Measurements from ENCODE around the gene CHURC1. TPM values are rescaled to one million over a fixed set of nuclear protein-coding genes. Genes with fewer than 3 reads are reported as not detected.

CHURC1 gene
- total RNA-seq, 4 donors from 2014 or later = 67.0 to 138 (median 107) TPM

DNA sequence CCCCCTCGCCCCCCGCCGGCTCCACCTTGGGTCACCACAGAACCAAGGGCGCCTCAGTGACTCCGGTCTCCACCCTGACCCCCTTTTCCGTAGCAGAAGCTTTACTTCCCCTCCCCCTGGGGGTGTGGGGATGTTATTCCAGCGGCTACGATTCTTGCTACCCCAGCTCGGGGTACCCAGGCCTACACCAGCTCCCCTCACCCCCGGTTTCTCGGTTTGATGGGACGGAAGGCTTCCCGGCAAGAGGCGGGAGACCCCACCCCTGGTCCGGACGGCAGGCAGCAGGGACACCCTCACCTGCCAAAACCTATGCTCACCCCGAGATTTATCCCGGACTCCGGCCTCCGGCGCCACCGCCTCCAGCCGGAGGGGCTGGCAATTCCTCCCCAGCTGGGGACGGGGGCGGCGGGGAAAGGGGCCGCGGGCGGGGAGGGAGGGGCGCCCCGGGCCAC lies 57.3 kb downstream of the CHURC1 start:
- no peaks in the 10 kb centered on the region for H3K36me3 ChIP-seq
- peaks cover 0 to 11% (median 0%) of the 10 kb centered on the region in 4 donors for H3K27me3 ChIP-seq
- H3K4me3 ChIP-seq = peak overlapping the region; percentile 61 to 80 (median 72)
- intact Hi-C loops (cut with DNase I) = no loop called here
- peak overlapping the region in 1 of 4 donors; percentile 52 for H3K27ac ChIP-seq (replicated peaks in 1 of 4)
- no peak for TF ChIP-seq POLR2A (IDR thresholded peaks at IDR 0.05; ENCODE audit: low read depth)
- no peak for TF ChIP-seq POLR2AphosphoS5 (IDR thresholded peaks at IDR 0.05)
- TF ChIP-seq, protein P1, sequence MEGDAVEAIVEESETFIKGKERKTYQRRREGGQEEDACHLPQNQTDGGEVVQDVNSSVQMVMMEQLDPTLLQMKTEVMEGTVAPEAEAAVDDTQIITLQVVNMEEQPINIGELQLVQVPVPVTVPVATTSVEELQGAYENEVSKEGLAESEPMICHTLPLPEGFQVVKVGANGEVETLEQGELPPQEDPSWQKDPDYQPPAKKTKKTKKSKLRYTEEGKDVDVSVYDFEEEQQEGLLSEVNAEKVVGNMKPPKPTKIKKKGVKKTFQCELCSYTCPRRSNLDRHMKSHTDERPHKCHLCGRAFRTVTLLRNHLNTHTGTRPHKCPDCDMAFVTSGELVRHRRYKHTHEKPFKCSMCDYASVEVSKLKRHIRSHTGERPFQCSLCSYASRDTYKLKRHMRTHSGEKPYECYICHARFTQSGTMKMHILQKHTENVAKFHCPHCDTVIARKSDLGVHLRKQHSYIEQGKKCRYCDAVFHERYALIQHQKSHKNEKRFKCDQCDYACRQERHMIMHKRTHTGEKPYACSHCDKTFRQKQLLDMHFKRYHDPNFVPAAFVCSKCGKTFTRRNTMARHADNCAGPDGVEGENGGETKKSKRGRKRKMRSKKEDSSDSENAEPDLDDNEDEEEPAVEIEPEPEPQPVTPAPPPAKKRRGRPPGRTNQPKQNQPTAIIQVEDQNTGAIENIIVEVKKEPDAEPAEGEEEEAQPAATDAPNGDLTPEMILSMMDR (IDR thresholded peaks at IDR 0.05) = no peak
- no peak for TF ChIP-seq EP300 (IDR thresholded peaks at IDR 0.05)
- WGBS = 25% methylated on average over 6 of the region's 31 CpGs
- H3K9me3 ChIP-seq = no peaks in the 10 kb centered on the region
- peaks cover 7 to 23% (median 20%) of the 10 kb centered on the region in 4 donors for H3K4me1 ChIP-seq
- no peak for DNase-seq (ENCODE audit: extremely low spot score)

DNA sequence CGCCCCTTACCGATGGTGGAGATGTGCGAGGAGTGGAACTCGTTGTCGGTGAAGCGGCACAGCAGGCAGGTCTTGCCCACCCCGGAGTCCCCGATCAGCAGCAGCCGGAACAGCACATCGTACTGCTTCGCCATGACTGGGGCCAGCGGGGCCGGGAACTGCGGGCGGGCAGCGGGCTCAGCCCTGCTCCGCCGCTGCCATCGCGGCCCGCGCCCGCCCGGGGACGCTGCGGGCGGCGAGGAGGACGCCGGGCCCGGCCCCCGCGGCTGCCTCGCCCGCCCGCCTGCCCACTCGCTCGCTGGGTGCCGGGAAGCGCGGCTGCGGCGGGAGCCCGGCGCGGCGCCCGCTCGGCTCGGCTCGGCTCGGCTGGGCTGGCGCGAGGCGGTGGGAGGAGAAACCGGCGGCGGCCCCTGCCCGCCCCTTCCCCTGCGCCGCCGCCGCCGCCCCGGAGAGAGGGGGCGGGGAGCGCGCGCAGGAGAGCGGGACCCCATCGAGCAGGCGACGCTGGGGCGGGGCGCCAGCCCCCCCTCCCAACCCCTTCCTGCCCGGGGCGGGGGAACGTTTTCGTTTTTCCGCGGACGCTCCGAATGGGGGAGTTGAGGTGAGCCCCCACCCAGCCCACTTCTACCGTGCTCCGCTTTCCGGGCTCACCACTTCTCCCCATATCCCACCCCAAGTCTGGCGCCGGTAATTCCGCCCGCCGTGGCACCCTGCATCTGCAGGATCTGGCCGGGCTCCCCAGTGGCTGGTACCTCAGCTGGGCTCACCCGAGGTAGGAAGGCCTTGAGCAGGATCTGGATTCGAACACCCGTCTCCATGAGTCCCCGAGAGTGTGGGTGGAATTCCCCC lies 57.9 kb downstream of the CHURC1 start, which contains the start of gene RAB15:
RAB15 (minus strand) TSS at position 394 of the 849 bp plus-strand sequence; CDS start at position 134, 260 bp downstream.
- intact Hi-C loops (cut with DNase I) = no loop called here
- no peak for DNase-seq (ENCODE audit: extremely low spot score)
- peak within 1 kb of the TSS; percentile 61 to 80 (median 72) for H3K4me3 ChIP-seq
- peaks cover 0 to 11% (median 0%) of the 10 kb centered on the region in 4 donors for H3K27me3 ChIP-seq
- peak within 1 kb of the TSS in 1 of 4 donors; percentile 52 for H3K27ac ChIP-seq (replicated peaks in 1 of 4)
- peaks cover 7 to 23% (median 20%) of the 10 kb centered on the region in 4 donors for H3K4me1 ChIP-seq
- no CpG with 5 or more reads among the region's 96 CpGs for WGBS
- H3K36me3 ChIP-seq = no peaks in the 10 kb centered on the region
- no peak for TF ChIP-seq POLR2A (IDR thresholded peaks at IDR 0.05; ENCODE audit: low read depth)
- TF ChIP-seq EP300 (IDR thresholded peaks at IDR 0.05) = no peak
- TF ChIP-seq POLR2AphosphoS5 (IDR thresholded peaks at IDR 0.05) = no peak
- TF ChIP-seq, protein P1 (IDR thresholded peaks at IDR 0.05) = no peak
- H3K9me3 ChIP-seq = no peaks in the 10 kb centered on the region

DNA sequence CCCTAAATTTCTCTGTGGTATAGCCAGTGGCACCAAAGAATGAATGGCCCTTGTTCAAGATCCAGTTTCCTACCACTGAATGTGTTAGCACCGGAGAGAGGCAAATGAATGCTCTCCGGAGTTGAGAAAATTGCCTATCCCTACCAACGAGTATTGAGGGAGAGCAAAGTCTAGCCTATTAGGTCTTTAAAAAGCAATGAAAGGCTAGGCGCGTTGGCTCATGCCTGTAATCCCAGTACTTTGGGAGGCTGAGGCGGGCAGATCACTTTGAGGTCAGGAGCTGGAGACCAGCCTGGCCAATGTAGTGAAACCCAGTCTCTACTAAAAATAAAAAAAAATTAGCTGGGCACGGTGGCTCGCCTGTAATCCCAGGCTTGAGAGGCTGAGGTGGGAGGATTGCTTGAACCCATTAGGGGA lies 58.8 kb downstream of the CHURC1 start:
- Histone ChIP-seq H3K4me3 (peak overlapping the region in 1 of 4 donors; percentile 64), H3K36me3 (no peaks in the 10 kb centered on the region), H3K27me3 (peaks cover 0 to 11% (median 0%) of the 10 kb centered on the region in 4 donors), H3K4me1 (peaks cover 7 to 23% (median 20%) of the 10 kb centered on the region in 4 donors), H3K9me3 (no peaks in the 10 kb centered on the region), H3K27ac (replicated peaks in 1 of 4) (no peak overlapping the region)
- WGBS = 80% methylated on average over 8 of the region's 8 CpGs
- no peak for TF ChIP-seq EP300 (IDR thresholded peaks at IDR 0.05)
- no peak for TF ChIP-seq POLR2AphosphoS5 (IDR thresholded peaks at IDR 0.05)
- TF ChIP-seq POLR2A (IDR thresholded peaks at IDR 0.05; ENCODE audit: low read depth) = no peak
- no peak for DNase-seq (ENCODE audit: extremely low spot score)
- intact Hi-C loops (cut with DNase I) = no loop called here

DNA sequence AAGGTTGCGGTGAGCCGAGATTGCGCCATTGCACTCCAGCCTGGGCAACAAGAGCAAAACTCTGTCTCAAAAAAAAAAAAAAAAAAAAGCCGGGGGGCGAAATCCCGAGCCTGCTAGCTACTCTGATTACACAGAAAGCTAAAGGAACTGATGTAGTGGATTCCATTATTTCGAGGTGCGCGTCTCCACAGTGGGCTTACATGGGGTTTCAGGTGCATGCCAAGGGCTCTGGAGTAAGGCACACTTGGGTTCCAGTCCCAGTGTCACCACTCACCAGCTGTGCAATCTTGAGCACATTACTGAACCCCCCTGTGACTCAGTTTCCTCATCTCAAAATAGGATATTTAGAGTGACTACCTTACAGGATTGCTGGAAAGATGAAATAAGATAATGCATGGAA lies 59.6 kb downstream of the CHURC1 start:
- intact Hi-C loops (cut with DNase I) = no loop called here
- Histone ChIP-seq H3K4me1 (peaks cover 7 to 23% (median 20%) of the 10 kb centered on the region in 4 donors), H3K36me3 (no peaks in the 10 kb centered on the region), H3K27me3 (peaks cover 0 to 11% (median 0%) of the 10 kb centered on the region in 4 donors), H3K9me3 (no peaks in the 10 kb centered on the region), H3K4me3 (no peak overlapping the region), H3K27ac (replicated peaks in 1 of 4) (no peak overlapping the region)
- 95% methylated on average over 8 of the region's 9 CpGs for WGBS
- DNase-seq (ENCODE audit: extremely low spot score) = no peak
- no peak for TF ChIP-seq EP300 (IDR thresholded peaks at IDR 0.05)
- TF ChIP-seq, protein P1 (IDR thresholded peaks at IDR 0.05) = no peak
- no peak for TF ChIP-seq POLR2AphosphoS5 (IDR thresholded peaks at IDR 0.05)

DNA sequence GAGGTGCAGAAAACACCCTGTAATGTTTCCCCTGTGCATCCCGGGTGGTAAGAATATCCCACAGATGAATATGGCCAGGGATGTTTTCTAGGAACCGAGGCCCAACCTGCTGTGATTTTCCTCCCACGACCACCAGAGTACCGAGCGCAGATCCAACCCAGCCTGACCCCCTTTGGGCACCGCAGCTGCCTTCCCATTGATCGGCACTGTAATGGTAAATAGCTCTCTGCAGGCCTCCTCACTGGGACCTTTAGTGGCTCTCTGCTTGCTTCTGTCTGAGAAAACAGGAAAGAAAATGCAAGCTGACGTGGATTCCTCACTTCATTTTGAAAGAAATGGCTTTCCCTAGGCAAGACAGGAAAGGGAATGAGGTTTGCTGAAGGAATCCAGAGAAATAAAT lies 60.3 kb downstream of the CHURC1 start:
- peaks cover 0 to 11% (median 0%) of the 10 kb centered on the region in 4 donors for H3K27me3 ChIP-seq
- H3K4me1 ChIP-seq = peaks cover 7 to 23% (median 20%) of the 10 kb centered on the region in 4 donors
- TF ChIP-seq, protein P1 (IDR thresholded peaks at IDR 0.05) = no peak
- TF ChIP-seq EP300 (IDR thresholded peaks at IDR 0.05) (no peak), POLR2AphosphoS5 (IDR thresholded peaks at IDR 0.05) (no peak), POLR2A (IDR thresholded peaks at IDR 0.05; ENCODE audit: low read depth) (no peak)
- no peaks in the 10 kb centered on the region for H3K9me3 ChIP-seq
- no peak overlapping the region for H3K27ac ChIP-seq (replicated peaks in 1 of 4)
- H3K4me3 ChIP-seq = no peak overlapping the region
- intact Hi-C loops (cut with DNase I) = no loop called here
- no peak for DNase-seq (ENCODE audit: extremely low spot score)
- 77% methylated on average over 8 of the region's 8 CpGs for WGBS
- H3K36me3 ChIP-seq = no peaks in the 10 kb centered on the region

All from esophagus muscularis mucosa (tissue), 4 donors.